GM18520 (cell line): Measurements from ENCODE around the gene DPP7.
"Not testable (repeated sequence)": the region's sequence is repeated elsewhere in the genome, so short reads cannot be mapped to it uniquely, and the experiment has no call there.

Experiments
- ATAC-seq: cut with Tn5 transposase; IDR thresholded peaks from one replicate; pipeline ENCODE4 v1.9.1; 2021; ENCODE audit not compliant: unreplicated experiment

DPP7 gene

GRCh38 chr9:137148242-137148641 lies 33.7 kb upstream of the DPP7 start:
- no peak for ATAC-seq

- ATAC-seq, result no peak
Observed at GRCh38 chr9:137147793-137148160, 33.2 kb upstream of the DPP7 start.

GRCh38 chr9:137147091-137147792 lies 32.7 kb upstream of the DPP7 start:
- no peak for ATAC-seq

- no peak for ATAC-seq
Observed at GRCh38 chr9:137146527-137146918, 32.0 kb upstream of the DPP7 start.

- no peak for ATAC-seq
Observed at GRCh38 chr9:137145731-137146526, 31.4 kb upstream of the DPP7 start.

- no peak for ATAC-seq
Observed at GRCh38 chr9:137143459-137143858, 28.9 kb upstream of the DPP7 start.

GRCh38 chr9:137141976-137142936 lies 27.7 kb upstream of the DPP7 start:
- ATAC-seq, result no peak

GRCh38 chr9:137141050-137141810 lies 26.7 kb upstream of the DPP7 start:
- ATAC-seq, result no peak

GRCh38 chr9:137140151-137141012 lies 25.8 kb upstream of the DPP7 start:
- no peak for ATAC-seq

- ATAC-seq, result no peak
Observed at GRCh38 chr9:137139468-137140150, 25.1 kb upstream of the DPP7 start.

- no peak for ATAC-seq
Observed at GRCh38 chr9:137138722-137139467, 24.4 kb upstream of the DPP7 start, which contains the start of gene GRIN1. GRIN1 (plus strand) TSS chr9:137139154; CDS start chr9:137139487, 333 bp downstream.

- no peak for ATAC-seq
Observed at GRCh38 chr9:137138058-137138721, 23.7 kb upstream of the DPP7 start.

GRCh38 chr9:137136881-137137607 lies 22.5 kb upstream of the DPP7 start:
- ATAC-seq, result no peak

GRCh38 chr9:137136261-137136880 lies 21.8 kb upstream of the DPP7 start:
- ATAC-seq, result no peak

GRCh38 chr9:137135154-137135553 lies 20.6 kb upstream of the DPP7 start:
- ATAC-seq, result not testable (repeated sequence)

- no peak for ATAC-seq
Observed at GRCh38 chr9:137134191-137134590, 19.7 kb upstream of the DPP7 start.
